Erythroblast (primary cell): Measurements from ENCODE around the gene DLGAP5.

Experiments
- GATA1 ChIP-seq: IDR thresholded peaks from 2 replicates; pipeline ENCODE4 v1.6.1; 2011; ENCODE audit warnings: low read depth, mild to moderate bottlenecking, control low read depth, low read length, moderate library complexity
- POLR2A ChIP-seq: IDR thresholded peaks from 2 replicates; pipeline ENCODE4 v1.6.1; 2011; ENCODE audit warnings: mild to moderate bottlenecking, low read length

GRCh38 chr14:55122440-55122986 is 68.9 kb downstream of the DLGAP5 start:
- peak; percentile 41 for TF ChIP-seq POLR2A
- no peak for TF ChIP-seq GATA1
